NCI-H748 treated with DMSO at 0.1 percent for 48 hours (cell line): Measurements from ENCODE around the gene KAT2B.
"Not testable (repeated sequence)": the region's sequence is repeated elsewhere in the genome, so short reads cannot be mapped to it uniquely, and the experiment has no call there.

ENCODE experiments used
- DNase-seq: peaks from one replicate; lab custom pipeline; 2025; lab: John Stamatoyannopoulos, UW

Gene KAT2B

DNA sequence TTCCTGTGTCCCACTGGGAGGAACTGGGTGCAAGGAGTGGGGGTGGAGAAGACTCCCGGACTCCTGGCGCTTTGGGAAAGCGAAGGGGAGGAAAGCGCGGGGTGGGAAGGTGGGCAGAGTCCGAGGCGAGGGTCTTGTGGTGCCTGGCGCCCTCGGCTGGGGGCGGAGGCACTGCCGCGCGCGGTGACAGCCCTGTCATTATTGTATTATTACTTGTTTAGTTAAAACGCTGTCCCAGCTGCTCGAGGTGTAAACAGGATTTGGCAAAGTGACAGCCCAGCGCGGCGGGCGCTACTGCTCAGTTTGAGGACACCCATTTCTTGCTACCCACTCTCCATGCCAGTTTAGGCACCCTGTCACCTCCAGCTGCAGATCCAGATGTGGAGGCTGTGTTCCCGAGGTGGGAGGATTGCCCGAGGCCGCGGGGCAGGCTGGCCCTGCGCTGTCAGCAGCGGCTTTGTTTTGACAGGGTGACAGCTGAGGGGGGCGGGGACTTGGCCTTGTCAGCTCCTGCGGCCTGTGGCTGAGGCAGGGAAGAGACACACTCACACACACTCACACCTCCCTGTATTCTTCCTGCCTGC is 1.0 kb downstream of the KAT2B start:
- peak; percentile 22 for DNase-seq

- DNase-seq, result no peak
Observed at GRCh38 chr3:20042331-20042730, 2.1 kb downstream of the KAT2B start.

- no peak for DNase-seq
Observed at GRCh38 chr3:20043396-20043795, 3.1 kb downstream of the KAT2B start.

DNA sequence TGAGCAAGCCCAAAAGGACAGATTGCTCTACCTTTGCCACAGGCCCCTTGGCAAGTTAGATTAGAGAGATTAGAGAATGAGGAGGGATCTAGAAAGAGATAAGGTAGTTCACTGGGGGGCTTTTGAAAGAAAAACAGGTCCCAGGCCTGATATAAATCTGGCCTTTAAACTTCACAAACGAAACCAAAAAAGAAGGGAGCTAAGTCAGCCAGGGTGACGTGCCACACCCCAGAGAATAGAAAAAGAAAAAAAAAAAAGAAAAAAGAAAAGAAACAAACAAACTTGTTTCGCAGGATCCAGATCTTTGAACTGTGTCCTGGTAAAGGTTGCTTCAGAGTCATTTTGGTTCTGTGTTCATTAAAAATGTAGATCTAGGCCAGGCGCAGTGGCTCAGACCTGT is 3.6 kb downstream of the KAT2B start:
- DNase-seq, result no peak

DNA sequence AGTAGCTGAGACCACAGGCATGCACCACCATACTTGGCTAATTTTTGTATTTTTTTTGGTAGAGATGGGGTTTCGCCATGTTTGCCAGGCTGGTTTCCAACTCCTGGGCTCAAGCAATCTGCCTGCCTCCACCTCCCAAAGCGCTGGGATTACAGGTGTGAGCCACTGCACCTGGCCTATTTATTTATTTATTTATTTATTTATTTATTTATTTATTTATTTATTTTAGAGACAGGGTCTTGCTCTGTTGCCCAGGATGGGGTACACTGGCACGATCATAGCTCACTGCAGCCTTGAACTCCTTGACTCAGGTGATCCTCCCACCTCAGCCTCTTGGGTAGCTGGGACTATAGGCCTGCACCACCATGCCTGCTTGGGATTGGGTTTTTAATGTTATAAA is 4.9 kb downstream of the KAT2B start:
- not testable (repeated sequence) for DNase-seq

DNA sequence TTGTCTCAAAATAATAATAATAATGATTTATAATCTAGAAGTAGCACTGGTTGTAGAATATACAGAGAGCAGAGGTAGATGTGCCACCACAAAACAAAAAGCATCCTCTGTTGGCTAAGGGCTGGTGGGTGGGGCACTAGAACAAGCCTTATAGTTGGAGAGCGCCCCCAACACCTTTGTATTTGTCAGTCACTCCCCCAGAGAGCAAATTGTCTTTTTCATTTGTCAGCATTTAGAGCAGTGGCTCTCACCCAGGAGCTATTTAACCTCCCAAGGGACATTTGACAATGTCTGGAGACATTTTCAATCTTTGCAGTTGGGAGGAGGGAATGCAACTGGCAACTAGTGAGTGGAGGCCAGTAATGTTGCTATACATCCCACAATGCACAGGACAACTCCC is 6.3 kb downstream of the KAT2B start:
- no peak for DNase-seq

- DNase-seq, result no peak
Observed at GRCh38 chr3:20047341-20047779, 7.1 kb downstream of the KAT2B start.

DNA sequence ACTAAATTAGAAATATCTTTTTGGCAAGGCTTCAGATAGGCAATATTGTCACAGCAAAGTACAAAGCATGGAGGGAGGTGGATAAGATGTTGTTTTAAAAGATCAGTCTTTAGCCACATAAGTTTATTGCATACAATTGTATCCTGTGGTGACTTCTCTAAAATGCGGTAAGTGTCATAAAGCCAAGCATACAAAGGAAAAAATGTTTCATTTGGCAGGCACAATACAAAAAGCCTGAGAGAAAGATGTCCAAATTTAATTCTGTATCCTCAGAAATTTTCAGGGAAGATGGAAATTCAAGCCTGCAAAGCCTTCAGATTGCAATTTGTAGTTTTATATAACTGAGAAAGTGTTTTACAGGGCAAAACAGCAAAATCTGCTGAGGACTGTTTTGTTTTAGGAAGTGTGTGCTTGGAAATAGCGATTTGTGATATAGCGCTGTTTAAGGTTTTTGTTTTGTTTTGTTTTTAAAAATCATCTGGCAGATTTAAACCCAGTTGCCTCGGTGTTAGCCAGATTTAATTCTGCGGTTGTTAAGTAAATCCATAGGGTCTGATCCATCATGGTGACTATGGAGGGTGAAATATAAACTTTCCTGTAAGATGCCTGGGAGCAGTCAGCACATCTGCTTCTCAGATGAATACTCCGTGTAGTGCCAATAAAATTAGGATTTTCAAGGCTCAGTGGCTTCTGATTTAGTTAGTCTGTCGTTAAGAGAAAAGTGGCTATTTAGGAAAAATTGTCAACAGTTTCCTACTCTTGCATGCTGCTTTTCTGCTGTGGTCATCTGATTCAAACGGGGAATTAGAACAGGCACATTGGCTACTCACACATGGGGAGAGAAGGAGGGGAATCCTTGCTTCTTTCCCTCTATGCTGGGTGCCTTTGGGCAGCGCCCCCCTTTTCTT is 8.0 kb downstream of the KAT2B start:
- DNase-seq, result no peak

DNA sequence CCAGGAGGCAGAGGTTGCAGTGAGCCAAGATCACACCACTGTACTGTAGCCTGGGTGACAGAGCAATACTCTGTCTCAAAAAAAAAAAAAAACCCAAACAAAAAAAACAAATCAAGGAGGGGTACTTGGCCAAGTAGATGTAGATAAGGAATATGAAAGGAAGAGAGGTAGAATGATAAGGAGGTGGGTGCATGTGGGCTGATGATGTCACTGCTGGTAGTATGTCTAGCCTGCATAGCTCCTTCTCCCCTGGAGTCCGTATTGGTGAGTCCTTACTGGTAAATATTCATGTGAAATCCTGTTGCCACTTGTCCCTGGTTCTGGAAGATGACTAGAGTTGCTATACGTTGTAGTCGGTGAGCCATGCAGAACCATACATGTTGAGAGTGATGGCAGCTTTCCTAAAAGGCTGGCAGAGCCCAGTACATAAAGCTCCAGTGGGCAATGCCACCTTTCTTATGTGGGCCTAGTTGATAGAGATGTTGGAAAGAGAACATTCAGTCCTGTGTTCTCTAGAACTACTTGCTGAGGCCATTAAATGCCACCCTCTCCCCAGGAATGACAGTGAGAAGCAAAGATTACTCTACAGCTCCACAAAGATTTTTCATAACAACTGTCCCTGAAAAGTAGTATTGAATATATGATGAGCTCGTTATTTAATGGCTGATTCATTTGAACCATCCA is 11.0 kb downstream of the KAT2B start:
- no peak for DNase-seq

- no peak for DNase-seq
Observed at GRCh38 chr3:20052851-20053250, 12.6 kb downstream of the KAT2B start.

DNA sequence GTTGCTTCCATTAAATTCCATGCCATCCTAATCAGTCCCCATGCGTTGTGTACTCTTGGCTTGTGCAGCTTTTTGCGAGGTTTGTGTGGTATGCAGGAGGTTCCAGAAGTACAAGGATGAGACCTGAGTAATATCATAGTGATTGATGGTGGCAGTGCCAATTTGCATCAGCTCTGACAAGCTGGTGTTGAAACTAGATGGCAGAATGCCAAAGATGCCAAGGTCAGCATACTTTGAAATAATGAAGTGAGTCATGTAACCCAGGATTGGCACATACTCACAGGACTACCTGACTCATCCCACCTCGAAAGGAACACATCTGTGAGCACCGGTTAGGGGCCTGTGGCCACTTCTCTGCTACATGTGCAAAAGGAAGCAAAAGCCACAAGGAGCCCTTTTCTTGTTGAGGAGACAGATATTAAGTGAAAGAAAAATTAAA is 14.3 kb downstream of the KAT2B start:
- DNase-seq, result no peak

DNA sequence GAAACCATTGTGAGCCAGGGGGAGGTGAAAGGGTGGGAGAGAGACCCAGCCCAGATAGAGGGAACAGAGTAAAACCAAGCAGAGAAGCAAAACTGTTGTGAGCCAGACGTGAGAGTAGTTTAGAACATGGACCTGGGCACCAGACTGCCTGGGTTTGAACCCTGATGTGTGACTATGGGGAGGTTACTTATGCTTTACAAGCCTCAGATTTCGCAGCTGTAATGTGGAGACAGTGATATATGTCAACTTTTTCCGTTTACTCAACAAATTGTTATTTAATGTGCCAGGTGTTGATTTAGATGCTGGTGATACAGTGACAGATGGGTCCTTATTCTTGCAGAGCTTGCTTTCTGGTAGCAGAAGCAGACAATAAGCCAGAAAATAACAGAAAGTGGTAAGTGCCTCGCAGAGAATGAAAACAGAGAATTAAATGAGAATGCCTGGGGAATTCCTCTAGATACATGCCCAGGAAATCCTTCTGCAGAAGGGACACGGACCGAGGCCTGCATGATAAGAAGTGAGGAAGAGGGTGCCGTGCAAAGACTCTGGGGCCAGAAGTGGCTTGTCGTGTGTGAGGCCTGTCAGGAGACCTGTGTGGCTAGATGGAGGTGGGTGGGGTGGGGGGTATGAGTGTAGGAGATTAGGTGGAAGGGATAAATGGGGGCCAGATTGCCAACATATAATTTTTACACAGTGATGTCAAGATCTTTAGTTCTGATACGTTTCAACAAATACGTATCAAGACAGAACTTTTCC is 15.0 kb downstream of the KAT2B start:
- DNase-seq, result peak; percentile 9

GRCh38 chr3:20055842-20056241 is 15.6 kb downstream of the KAT2B start:
- no peak for DNase-seq

DNA sequence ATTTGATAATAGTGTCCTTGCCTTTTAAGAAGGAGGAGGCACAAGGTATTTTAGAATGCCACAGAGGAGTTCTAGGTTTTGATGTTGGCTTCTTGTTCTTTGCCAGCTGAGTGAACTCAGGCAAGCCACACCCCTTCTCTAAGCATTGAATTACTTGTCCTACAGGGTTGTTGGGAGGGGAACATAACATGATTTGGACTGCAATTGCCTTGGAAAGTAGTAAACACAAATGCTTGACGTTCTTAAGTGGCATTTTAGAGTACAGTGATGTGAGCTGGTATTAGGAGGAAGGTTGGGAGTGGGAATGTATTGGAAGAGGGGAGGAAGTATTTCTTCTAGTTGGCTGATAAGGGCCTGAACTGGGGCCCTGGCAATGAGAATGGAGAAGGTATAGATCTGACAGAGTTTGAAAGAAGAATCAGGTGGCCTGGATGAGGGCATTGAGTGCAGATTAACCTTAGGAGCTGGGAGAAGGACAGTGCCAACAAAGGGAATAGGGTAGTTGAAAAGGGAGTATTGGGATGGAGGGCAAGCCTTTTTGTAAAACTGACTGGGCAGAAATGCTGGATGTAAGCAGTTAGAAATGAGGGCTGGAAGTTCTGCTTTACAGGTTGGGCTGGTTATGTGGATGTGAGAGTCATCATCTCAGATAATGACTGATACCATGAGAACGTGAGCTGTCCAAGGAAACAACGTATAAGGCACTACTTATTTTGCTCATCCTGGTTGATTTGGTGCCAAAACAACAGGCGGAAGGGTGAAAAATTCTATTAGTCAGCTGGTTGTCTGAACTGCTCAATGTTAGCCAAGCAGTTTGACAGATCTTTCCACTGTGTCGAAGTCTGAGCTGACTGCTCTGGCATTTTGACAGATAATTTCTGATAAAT is 16.7 kb downstream of the KAT2B start:
- no peak for DNase-seq

- no peak for DNase-seq
Observed at GRCh38 chr3:20057612-20058180, 17.4 kb downstream of the KAT2B start.

- DNase-seq, result no peak
Observed at GRCh38 chr3:20059929-20060328, 19.7 kb downstream of the KAT2B start.

DNA sequence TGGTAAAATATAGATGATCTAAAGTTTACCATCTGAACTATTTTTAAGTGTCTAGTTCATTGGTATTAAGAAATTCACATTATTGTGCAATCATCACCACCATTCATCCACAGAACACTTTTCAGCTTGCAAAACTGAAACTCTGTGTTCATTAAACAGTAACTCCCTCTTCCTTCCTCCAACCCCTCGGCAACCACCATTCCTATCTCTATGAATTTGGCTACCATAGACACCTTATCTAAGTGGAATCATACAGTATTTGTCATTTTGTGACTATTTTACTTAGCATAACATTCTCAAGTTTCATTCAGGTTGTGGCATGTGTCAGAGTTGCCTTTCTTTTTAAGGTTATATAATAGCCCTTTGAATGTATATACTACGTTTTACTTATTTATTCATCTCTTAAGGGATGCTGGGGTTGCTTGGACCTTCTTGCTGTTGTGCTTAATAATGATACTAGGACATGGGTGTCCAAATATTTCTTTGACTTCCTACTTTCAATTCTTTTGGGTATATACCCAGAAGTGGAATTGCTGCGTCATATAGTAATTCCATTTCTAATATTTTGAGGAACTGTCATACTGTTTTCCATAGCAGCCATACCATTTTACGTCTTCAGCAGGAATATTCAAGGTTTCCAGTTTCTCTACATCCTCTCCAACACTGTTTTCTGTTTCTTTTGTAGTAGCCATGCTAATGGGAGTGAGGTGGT is 20.9 kb downstream of the KAT2B start:
- DNase-seq, result no peak

GRCh38 chr3:20062996-20063395 is 22.8 kb downstream of the KAT2B start:
- DNase-seq, result no peak

GRCh38 chr3:20064387-20064786 is 24.1 kb downstream of the KAT2B start:
- DNase-seq, result no peak
